ENCODE results near the gene VPS45. TPM values are rescaled to one million over a fixed set of nuclear protein-coding genes. Genes with fewer than 3 reads are reported as not detected.

Gene VPS45
- total and polyA plus RNA-seq, 2 of the 13 experiments (the other 11 are each of a cell fraction or from before 2014, with no cell fraction given): 15.2 to 25.2 TPM

DNA sequence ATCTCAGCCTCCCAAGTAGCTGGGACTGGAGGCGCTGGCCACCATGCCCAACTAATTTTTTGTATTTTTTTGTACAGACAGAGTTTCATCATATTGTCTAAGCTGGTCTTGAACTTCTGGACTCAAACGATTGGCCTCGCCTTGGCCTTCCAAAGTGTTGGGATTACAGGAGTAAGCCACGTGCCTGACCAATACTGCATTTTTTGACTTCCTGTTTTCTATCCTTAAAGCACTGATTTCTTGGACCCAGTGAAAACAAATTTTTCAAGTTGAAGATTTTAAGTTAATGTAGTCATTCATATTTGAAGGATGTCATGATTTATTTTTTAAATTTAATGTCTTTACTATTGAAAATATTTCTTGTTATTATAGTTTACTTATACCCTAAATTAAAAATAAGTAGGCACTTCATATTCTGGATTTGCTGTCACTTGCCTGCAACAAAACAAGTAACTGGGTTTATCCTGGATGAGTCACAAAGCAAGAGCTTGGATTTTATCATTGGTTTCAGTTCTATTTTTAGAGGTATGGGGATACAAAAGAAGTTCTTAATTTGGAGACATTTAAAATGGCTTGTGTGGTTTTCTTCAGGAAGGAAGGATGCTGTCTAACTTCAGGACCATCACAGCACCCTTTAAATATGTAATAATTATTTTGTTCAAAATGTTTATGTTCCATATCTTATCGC, 2.2 kb upstream of the VPS45 start:
- in situ Hi-C loops (cut with HindIII; ENCODE audit: extremely low pct_ligation_motif_present, low pct_unique_long_range_greater_than_20kb) (no loop called here), intact Hi-C loops (cut with micrococcal nuclease; ENCODE audit: unreplicated experiment) (loop anchor here (5.0 kb wide), 2 partner anchors 88 to 97 kb away; no protein-coding TSS in a partner anchor)
- POLR2A ChIA-PET: no interaction called here
- H3K9ac ChIP-seq (ENCODE audit: insufficient read depth, low read depth, low read length): no peak overlapping the region
- peaks cover 13% of the 10 kb centered on the region for H3K79me2 ChIP-seq (ENCODE audit: insufficient read depth, low read length)
- no TSS peak for BruUV-seq (replicated peaks)
- H3K4me2 ChIP-seq (ENCODE audit: low read depth, low read length): peak overlapping the region; percentile 80
- no peak overlapping the region for H3K27ac ChIP-seq (ENCODE audit: extremely low read length, insufficient read depth, low read length)
- peaks cover 23% of the 10 kb centered on the region for H3K4me1 ChIP-seq (ENCODE audit: insufficient read depth, low read length)
- no peaks in the 10 kb centered on the region for H3K9me3 ChIP-seq (ENCODE audit: low read length)
- TF ChIP-seq ZNF10 (CRISPR knock-in tag; IDR thresholded peaks at IDR 0.05; ENCODE audit: borderline replicate concordance, low read depth) (no peak), ATRX (CRISPR knock-in tag; IDR thresholded peaks at IDR 0.05; ENCODE audit: borderline replicate concordance) (no peak), MIXL1 (CRISPR knock-in tag; IDR thresholded peaks at IDR 0.05) (no peak), KLF13 (CRISPR knock-in tag; IDR thresholded peaks at IDR 0.05) (no peak), TBX3 (IDR thresholded peaks at IDR 0.05; ENCODE audit: borderline replicate concordance) (no peak)
- TF ChIP-seq, protein P1, sequence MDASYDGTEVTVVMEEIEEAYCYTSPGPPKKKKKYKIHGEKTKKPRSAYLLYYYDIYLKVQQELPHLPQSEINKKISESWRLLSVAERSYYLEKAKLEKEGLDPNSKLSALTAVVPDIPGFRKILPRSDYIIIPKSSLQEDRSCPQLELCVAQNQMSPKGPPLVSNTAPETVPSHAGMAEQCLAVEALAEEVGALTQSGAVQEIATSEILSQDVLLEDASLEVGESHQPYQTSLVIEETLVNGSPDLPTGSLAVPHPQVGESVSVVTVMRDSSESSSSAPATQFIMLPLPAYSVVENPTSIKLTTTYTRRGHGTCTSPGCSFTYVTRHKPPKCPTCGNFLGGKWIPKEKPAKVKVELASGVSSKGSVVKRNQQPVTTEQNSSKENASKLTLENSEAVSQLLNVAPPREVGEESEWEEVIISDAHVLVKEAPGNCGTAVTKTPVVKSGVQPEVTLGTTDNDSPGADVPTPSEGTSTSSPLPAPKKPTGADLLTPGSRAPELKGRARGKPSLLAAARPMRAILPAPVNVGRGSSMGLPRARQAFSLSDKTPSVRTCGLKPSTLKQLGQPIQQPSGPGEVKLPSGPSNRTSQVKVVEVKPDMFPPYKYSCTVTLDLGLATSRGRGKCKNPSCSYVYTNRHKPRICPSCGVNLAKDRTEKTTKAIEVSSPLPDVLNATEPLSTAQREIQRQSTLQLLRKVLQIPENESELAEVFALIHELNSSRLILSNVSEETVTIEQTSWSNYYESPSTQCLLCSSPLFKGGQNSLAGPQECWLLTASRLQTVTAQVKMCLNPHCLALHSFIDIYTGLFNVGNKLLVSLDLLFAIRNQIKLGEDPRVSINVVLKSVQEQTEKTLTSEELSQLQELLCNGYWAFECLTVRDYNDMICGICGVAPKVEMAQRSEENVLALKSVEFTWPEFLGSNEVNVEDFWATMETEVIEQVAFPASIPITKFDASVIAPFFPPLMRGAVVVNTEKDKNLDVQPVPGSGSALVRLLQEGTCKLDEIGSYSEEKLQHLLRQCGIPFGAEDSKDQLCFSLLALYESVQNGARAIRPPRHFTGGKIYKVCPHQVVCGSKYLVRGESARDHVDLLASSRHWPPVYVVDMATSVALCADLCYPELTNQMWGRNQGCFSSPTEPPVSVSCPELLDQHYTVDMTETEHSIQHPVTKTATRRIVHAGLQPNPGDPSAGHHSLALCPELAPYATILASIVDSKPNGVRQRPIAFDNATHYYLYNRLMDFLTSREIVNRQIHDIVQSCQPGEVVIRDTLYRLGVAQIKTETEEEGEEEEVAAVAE (CRISPR knock-in tag; IDR thresholded peaks at IDR 0.05; ENCODE audit: borderline replicate concordance): no peak
- no peaks in the 10 kb centered on the region for H4K20me1 ChIP-seq (ENCODE audit: insufficient read depth, low read length)
- 84% methylated on average over 5 of the region's 5 CpGs for WGBS (ENCODE audit: low lambda C conversion rate)
- no peaks in the 10 kb centered on the region; a peak in 1 of 5 replicates for H3K27me3 ChIP-seq (ENCODE audit: control insufficient read depth in 1 of 2, insufficient read depth in 2 of 2, low read length in 2 of 2)
- FAIRE-seq (no peak), ATAC-seq (no peak), DNase-seq (ENCODE audit: low spot score) (no peak)
- no peak overlapping the region for H2AFZ ChIP-seq (ENCODE audit: low read length)
- no peaks in the 10 kb centered on the region; a peak in 1 of 5 replicates for H3K36me3 ChIP-seq (replicated peaks in 1 of 2; ENCODE audit: control insufficient read depth in 1 of 2, insufficient read depth in 2 of 2, low read length in 2 of 2)
- CTCF ChIA-PET (ENCODE audit: low intra/inter-chr PET ratio, low total read pairs): no interaction called here
- no peak overlapping the region; a peak in 1 of 6 replicates for H3K4me3 ChIP-seq (replicated peaks in 1 of 3; ENCODE audit: insufficient read depth in 1 of 3, low read depth in 2 of 3, low read length in 3 of 3)

Data from HepG2 (cell line).